ENCODE data around the gene SMYD3. TPM values are rescaled to one million over a fixed set of nuclear protein-coding genes. Genes with fewer than 3 reads are reported as not detected.

Gene SMYD3
- total and polyA plus RNA-seq, 2 donors (not counting 1 experiment from before 2014, with no cell fraction given): 9.7 to 37.2 TPM

DNA sequence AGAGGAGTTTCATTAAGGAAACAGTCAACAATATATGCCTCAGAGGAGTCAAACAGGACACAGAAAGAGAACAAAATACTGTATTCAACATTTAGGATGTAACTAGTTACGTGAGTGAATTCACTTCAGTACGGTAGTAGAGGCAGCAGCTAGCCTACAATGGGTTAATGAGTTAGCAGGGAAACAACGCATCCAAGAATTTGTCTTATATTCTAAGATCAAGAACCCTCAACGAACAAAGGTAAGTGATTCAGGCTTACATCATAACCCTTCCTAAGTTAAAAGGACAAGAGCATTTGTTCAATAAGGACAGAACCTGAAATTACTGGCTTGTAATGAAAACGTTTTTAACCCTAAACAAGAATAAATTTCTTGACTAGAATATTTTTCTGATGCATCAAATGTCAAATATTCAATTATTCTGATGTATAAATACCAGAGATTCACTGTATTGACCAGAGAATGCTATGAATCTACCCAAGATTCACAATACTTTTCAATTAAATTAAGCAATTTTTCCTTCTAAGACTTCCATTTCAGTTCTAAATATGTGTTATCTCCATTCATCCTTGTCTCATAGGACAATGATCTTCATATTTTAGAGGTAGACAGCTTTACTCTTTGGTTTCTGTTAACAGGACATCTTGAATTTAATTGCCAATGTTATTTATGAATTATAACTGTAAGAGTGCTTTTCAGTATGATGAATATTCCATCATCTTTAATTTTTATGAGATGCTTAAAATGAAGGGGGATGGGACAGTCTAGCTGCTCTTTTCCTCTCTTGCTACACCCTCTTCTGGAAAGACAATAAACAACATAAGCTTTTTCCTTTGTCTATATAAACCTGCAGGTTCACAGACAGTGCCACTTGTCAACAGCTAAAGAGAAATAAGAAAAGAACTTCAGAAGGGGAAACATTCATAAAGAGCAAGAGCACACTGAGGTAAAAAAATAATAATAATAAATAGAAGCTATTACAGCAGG lies 209.5 kb downstream of the SMYD3 start:
- WGBS (ENCODE audit: insufficient coverage): 100% methylated on average over 1 of the region's 5 CpGs

DNA sequence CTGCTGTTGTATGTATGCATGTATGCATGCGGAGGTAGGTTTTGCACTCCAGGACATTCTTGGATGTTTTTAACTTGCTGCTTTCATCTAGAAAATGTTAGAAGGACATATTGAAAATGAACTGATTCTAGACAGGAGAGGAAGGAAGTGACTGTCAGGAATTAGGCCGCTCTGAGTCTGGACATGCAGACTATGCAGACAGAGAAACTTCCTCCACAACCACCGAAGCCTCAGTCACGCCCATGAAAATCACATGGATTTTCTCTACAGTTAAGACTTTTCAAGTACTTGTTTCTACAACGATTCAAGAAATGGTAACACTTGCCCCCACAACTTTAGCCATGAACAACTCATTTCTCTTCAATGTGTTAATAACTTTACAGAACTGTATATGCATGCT lies 211.1 kb downstream of the SMYD3 start:
- Histone ChIP-seq H3K9ac (ENCODE audit: low read length) (no peak overlapping the region), H3K4me3 (ENCODE audit: control extremely low read depth in 1 of 5, extremely low read depth in 1 of 5, insufficient read depth in 1 of 5, low read depth in 2 of 5, low read length in 4 of 5) (no peak overlapping the region), H4K20me1 (ENCODE audit: control insufficient read depth, insufficient read depth, low read length, poor library complexity, severe bottlenecking) (no peaks in the 10 kb centered on the region), H2AFZ (ENCODE audit: insufficient read depth, low read depth, low read length, poor library complexity, severe bottlenecking) (no peak overlapping the region), H3K9me3 (ENCODE audit: control extremely low read depth in 1 of 3, control insufficient read depth in 2 of 3, insufficient read depth in 1 of 3, low read length in 2 of 3) (no peaks in the 10 kb centered on the region), H3K27me3 (replicated peaks in 1 of 4; ENCODE audit: control extremely low read depth in 1 of 4, control insufficient read depth in 3 of 4, insufficient read depth in 4 of 4, low read length in 3 of 4) (no peaks in the 10 kb centered on the region), H3K79me2 (ENCODE audit: control insufficient read depth, insufficient read depth, low read length) (no peaks in the 10 kb centered on the region), H3K4me2 (replicated peaks; ENCODE audit: low read depth, low read length, poor library complexity, severe bottlenecking) (no peak overlapping the region), H3K4me1 (ENCODE audit: control insufficient read depth in 2 of 2, insufficient read depth in 2 of 2, low read length in 2 of 2) (no peaks in the 10 kb centered on the region), H3K36me3 (replicated peaks in 1 of 2; ENCODE audit: control extremely low read depth in 1 of 2, control insufficient read depth in 1 of 2, extremely low read depth in 1 of 2, insufficient read depth in 2 of 2, low read length in 1 of 2) (peaks cover 0 to 2% of the 10 kb centered on the region in 2 experiments), H3K27ac (ENCODE audit: low read length in 2 of 2) (no peak overlapping the region)
- ATAC-seq (ENCODE audit: low read depth) (no peak), DNase-seq (no peak)
- CTCF ChIA-PET: no interaction called here
- no peaks in the 10 kb centered on the region for H3K27me3 Mint-ChIP-seq
- TF ChIP-seq EZH2 (IDR thresholded peaks at IDR 0.05; ENCODE audit: borderline replicate concordance, insufficient read depth, low read depth, low read length, poor library complexity, severe bottlenecking): no peak
- TF ChIP-seq, protein P1, sequence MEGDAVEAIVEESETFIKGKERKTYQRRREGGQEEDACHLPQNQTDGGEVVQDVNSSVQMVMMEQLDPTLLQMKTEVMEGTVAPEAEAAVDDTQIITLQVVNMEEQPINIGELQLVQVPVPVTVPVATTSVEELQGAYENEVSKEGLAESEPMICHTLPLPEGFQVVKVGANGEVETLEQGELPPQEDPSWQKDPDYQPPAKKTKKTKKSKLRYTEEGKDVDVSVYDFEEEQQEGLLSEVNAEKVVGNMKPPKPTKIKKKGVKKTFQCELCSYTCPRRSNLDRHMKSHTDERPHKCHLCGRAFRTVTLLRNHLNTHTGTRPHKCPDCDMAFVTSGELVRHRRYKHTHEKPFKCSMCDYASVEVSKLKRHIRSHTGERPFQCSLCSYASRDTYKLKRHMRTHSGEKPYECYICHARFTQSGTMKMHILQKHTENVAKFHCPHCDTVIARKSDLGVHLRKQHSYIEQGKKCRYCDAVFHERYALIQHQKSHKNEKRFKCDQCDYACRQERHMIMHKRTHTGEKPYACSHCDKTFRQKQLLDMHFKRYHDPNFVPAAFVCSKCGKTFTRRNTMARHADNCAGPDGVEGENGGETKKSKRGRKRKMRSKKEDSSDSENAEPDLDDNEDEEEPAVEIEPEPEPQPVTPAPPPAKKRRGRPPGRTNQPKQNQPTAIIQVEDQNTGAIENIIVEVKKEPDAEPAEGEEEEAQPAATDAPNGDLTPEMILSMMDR (IDR thresholded peaks at IDR 0.05): no peak
- H3K27ac Mint-ChIP-seq: no peak overlapping the region
- WGBS (ENCODE audit: insufficient coverage): 32% methylated on average over 4 of the region's 5 CpGs
- intact Hi-C loops (cut with micrococcal nuclease): no loop called here
- POLR2A ChIA-PET: no interaction called here
- peaks cover 5% of the 10 kb centered on the region for H3K4me1 Mint-ChIP-seq
- no peaks in the 10 kb centered on the region for H3K9me3 Mint-ChIP-seq (ENCODE audit: insufficient read depth)
- no peak overlapping the region for H3K4me3 Mint-ChIP-seq

More for the DNA sequence above, 209.5 kb downstream of the SMYD3 start:
- Histone ChIP-seq H3K4me1 (ENCODE audit: control insufficient read depth in 2 of 2, insufficient read depth in 2 of 2, low read length in 2 of 2) (no peaks in the 10 kb centered on the region), H3K9ac (ENCODE audit: low read length) (no peak overlapping the region), H3K36me3 (replicated peaks in 1 of 2; ENCODE audit: control extremely low read depth in 1 of 2, control insufficient read depth in 1 of 2, extremely low read depth in 1 of 2, insufficient read depth in 2 of 2, low read length in 1 of 2) (peaks cover 0 to 2% of the 10 kb centered on the region in 2 experiments), H4K20me1 (ENCODE audit: control insufficient read depth, insufficient read depth, low read length, poor library complexity, severe bottlenecking) (no peaks in the 10 kb centered on the region), H3K4me3 (ENCODE audit: control extremely low read depth in 1 of 5, extremely low read depth in 1 of 5, insufficient read depth in 1 of 5, low read depth in 2 of 5, low read length in 4 of 5) (no peak overlapping the region), H3K27me3 (replicated peaks in 1 of 4; ENCODE audit: control extremely low read depth in 1 of 4, control insufficient read depth in 3 of 4, insufficient read depth in 4 of 4, low read length in 3 of 4) (no peaks in the 10 kb centered on the region), H3K27ac (ENCODE audit: low read length in 2 of 2) (no peak overlapping the region), H3K4me2 (replicated peaks; ENCODE audit: low read depth, low read length, poor library complexity, severe bottlenecking) (no peak overlapping the region), H3K79me2 (ENCODE audit: control insufficient read depth, insufficient read depth, low read length) (no peaks in the 10 kb centered on the region), H2AFZ (ENCODE audit: insufficient read depth, low read depth, low read length, poor library complexity, severe bottlenecking) (no peak overlapping the region), H3K9me3 (ENCODE audit: control extremely low read depth in 1 of 3, control insufficient read depth in 2 of 3, insufficient read depth in 1 of 3, low read length in 2 of 3) (no peaks in the 10 kb centered on the region)
- ChIA-PET CTCF (interaction anchor here (1.0 kb wide), 1 partner anchor 1145 kb away, joined by 3 read pairs; no protein-coding TSS in a partner anchor), POLR2A (no interaction called here)
- Mint-ChIP-seq H3K4me3 (no peak overlapping the region), H3K27me3 (no peaks in the 10 kb centered on the region), H3K4me1 (peaks cover 5% of the 10 kb centered on the region), H3K9me3 (ENCODE audit: insufficient read depth) (no peaks in the 10 kb centered on the region), H3K27ac (no peak overlapping the region)
- no peak for TF ChIP-seq EZH2 (IDR thresholded peaks at IDR 0.05; ENCODE audit: borderline replicate concordance, insufficient read depth, low read depth, low read length, poor library complexity, severe bottlenecking)
- TF ChIP-seq, protein P1 (IDR thresholded peaks at IDR 0.05): no peak
- intact Hi-C loops (cut with micrococcal nuclease): no loop called here
- ATAC-seq (ENCODE audit: low read depth) (no peak), DNase-seq (no peak)
